CD4-positive, alpha-beta T cell treated with Interferon gamma for 1 hour (primary cell): ENCODE measurements around the gene CZIB.
A peak's percentile ranks its signal among the peaks of the same experiment; 100 is the strongest.
"Not testable (repeated sequence)": the region's sequence is repeated elsewhere in the genome, so short reads cannot be mapped to it uniquely, and the experiment has no call there.

Experiments used
- DNase-seq: peaks from one replicate; pipeline ENCODE4 v3.0.0-alpha.2; 2020

Gene CZIB

DNA sequence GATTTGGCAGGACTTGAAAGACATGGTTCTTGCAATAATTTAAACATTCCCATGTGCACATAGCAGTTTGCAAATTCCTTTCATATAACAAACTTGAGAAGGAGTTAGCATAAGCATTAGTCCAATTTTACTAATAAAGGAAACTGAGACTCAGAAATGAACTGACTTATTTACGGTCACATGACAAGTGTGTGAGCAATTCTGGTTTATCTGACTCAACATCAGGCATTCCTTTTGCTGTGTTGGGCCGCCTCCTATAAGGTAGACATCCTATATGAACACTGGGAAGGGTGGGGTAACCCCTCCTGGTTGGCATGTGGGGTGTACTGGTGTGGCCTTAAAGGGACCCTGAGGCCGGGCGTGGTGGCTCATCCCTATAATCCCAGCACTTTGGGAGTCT lies 32.3 kb downstream of the CZIB start:
- no peak for DNase-seq

DNA sequence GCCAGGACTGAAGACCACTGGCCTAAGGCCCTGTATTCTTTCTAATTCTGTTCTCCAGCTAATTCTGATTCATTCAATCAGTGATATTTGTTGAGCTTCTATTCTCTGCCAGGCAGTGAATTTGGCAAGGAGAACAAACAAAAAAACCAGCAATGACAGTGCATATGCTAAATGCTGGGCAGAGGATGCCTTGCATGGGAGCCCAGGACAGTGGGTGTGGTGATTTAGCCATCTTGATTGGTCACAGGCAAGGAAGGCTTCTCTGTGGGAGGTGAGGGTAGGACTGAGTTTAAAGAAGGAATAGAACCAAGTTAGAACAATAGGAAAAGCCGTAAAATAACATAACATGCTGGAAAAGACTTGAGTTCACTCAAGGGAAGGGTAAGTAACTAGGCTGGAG lies 33.0 kb downstream of the CZIB start:
- DNase-seq, result no peak

DNA sequence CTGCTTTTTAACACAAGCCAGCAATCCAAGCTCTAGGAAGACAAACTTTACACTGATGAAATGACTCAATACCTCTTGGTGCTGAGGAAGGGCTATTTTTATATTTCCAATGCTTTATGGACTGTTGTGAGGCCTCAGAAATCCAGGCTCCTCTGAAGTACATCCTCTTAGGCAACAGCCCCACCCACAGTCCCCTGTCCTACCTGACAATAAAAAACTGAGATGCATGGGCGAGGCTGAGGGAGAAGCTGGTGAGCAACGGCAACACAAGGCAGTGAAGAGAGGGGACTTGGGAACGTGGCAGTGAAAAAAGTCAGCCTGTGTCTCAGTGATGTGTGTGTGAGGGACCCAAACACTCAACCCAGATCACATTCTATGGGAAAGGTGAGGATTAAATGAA lies 33.9 kb downstream of the CZIB start:
- DNase-seq, result no peak

DNA sequence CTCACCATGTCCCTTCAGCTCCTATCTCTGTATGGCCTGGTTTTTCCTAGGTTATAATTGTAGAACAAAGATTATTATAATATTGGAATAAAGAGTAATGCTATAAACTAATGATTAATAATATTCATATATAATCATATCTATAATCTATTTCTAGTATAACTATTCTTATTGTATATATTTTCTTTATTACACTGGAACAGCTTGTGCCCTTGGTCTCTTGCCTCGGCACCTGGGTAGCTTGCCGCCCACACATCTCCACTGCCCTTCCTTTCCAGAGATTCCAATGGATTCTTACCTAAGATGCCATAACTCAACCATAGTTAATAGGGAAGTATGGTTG lies 34.5 kb downstream of the CZIB start:
- not testable (repeated sequence) for DNase-seq

DNA sequence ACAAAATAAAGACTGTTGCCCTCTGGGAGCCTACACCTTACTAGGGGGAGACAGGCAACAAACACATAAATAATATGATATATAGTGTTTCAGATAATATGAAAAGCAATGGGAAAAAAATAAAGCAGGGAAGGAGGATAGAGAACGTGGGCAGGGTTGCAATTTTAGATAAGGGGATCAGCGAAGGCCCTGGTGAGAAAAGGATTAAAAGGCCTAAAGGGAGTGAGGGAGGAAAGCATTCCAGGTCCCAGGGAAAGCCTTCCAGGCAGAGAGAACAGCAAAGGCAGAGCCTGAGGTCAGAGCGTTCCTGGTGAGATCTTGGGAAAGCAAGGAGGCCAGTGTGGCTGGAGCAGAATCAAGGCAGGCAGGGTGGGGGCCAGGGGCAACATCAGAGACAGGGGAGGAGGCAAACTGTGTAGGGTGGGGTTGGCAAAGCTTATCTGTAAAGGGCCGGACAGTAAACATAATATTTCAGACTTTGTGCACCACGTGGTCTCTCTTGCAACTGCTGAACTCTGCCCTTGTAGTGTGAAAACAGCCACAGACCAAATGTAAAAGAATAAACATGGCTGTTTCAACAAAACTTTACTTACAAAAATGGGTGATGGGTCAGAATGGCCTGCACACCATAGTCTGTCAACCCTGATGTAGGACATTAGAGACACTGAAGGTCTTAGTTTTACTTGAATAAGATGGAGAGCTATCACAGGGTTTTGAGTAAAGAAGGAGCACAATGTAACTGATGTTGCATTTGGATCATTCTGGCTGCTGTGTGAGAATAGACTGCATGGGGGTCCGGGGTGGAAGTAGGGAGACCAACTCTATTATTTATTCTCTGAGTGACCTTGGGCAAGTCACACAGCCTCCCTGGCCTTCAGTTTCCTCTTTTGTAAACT lies 37.1 kb downstream of the CZIB start:
- no peak for DNase-seq

DNA sequence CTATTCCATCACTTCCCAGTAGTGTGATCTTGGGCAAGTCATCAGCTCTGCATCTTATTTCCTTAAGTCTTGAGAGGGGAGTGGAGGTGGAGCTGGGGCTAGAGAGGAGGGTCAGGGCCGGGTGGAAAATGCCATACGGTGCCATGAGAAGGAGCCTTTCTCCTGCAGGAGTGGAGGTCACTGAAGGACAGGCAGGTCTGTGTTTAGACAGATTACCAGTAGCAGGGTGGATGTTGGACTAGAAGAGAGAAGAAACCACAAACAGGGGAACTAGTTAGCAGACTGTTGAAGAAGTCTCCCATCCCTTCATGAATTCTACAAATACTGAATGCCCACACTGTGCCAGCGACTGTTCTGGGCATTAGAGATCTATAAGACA lies 37.7 kb downstream of the CZIB start:
- no peak for DNase-seq

DNA sequence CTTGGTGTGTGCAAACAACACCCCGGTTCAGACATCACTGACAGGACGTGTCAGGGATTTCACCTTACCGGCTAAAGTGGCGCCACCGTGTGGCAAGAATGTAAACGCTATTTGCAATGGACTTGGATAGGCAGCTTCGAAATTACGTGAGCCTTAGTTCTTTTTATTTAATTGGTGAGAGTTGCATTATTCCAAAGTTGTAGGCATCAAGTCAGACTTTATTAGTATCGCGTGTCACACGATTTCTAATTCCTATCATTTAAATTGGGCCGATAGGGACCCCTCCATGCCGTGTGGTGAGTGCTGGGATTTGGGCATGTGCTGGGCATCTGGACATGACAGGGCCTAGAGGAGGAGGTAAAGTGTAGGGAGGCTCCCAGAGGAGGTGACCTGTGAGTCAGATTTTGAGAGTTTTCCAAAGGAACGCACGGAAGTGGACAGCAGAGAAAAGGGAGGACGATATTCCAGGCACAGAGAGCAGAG lies 38.3 kb downstream of the CZIB start:
- peak; percentile 74 for DNase-seq

DNA sequence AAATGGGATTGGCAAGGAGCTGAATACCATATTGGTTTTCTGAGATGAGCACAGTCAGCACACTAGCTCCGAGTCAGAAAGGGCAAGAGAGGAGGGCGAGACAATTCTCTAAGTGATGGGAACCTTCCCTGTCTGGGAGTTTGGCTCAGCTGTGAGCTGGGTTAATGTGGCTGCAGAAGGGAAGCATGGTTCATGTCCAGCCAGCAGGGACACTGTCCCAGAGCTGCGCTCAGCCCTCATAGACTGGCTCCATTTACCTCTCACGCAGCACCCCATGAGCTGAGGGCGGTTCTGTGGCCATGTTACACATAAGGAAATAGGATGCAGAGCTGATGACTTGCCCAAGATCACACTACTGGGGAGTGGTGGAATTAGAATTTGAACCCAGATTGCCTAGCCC lies 39.5 kb downstream of the CZIB start:
- DNase-seq, result no peak

DNA sequence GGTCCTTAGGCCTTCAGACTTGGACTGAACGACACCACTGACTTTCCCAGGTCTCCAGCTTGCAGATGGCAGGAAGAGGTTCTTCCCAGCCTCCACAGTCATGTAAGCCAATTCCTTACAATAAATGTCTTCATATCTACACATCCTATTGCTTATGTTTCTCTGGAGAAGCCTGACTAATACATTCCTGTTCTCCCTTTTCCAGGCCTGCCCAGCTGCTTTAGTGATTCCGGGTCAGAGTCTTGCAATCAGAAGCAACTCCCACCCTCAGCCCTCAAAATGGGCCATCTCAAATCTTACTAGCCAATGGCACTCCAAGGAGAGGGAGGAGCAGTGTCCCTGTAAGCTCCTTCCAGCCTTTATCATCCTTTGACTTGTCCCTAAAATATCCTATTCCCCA lies 40.2 kb downstream of the CZIB start:
- DNase-seq, result no peak

DNA sequence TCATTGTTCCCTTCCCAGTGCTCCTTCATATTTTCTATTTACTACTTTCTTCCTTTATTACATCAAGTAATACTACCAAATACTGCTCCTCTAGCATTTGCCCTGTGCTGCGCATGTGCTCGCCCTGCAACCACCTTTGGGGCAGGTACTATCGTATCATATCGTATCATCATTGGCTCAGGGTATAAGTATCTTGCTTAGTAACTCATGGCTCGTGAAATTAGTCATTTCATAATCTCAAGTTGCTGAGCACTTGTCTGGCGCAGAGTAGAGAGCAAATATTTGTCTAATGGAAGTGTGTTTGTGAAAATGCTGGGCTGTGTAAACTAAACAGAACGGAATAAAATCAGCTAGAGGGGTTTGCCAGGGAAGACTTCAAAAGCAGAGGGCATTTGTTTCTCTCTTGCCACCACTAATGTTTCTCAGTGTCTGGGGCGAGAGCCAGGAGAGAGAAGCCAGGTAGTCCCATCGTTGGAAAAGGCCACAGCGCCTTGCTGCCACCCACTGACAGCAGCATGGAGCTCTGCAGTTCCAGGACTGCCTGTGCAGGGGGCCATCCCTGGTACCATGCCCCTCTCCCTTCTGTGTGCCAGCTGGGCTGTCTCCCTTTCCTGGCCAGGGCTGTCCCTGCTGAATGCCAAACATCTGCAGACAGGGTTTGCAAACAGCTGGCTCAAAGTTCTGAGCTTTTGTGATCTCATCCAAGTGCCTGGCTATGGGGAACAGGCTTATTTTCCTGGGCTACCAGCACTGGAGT lies 43.8 kb downstream of the CZIB start:
- no peak for DNase-seq

DNA sequence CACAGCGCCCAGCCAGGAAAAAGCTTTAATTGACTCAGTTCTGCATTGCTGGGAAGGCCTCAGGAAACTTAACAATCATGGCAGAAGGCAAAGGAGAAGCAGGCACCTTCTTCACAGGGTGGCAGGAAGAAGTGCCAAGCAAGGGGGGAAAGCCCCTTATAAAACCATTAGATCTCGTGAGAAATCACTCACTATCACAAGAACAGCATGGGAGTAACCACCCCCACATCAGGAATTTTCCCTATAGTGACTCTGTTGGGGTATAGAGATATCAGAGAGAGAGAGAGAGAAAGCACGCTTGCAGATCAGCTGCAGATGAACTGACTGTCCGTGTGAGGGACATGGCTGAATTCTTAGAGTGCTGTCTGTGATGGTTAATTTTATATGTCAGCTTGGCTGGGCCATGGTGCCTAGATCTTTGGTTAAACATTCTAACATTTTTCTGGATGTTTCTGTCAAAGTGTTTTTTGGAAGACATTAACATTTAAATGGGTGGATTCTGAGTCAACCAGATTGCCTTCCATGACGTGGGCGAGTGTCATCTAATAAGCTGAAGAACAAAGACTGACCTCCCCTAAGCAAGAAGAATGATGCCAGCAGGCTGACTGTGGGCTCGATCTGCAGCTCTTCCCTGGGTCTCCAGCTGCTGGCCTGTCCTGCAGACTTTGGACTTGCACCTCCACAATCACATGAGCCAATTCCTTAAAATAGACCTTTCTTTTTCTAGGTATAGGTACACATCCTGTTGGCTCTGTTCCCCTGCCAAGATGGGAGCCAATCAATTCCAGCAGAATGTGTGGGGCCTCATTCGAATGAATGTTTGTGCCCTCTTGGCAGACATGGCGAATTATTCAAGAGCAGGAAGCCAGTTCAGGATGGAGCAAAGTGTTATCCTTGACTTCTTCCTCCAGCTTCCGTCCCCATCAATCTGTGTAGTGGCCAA lies 45.2 kb downstream of the CZIB start:
- DNase-seq, result no peak

DNA sequence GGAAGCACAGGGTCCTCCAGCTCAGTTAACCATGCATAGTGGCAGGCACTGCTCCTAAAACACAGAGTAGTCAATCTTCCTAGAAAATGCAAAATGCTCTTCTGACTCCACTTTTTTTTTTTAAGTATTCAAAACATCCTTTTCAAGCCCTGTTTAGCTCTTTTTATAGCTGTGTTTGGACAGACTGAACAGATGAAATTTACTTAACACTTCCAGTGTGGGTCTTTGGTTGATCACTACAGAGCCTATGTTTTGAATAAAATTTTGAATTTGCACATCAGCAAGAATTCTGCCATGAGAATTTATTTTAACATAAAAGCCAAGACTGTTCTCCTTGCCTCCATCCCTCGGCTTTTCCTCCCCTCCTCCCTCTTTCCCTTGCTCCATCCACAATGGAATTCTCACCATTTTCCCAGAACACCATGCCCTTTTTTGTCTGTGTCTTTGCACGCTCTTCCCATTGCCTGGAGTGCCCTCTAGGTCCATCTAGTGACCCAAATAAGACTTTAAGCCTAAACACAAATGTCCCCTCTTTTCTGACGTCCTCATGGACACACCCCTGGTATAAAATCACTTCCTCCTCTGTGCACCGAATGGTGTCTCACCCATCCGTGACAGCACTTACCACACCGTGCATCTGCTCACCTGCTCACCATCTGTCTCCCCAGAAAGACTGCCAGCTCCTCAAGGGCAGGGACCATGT lies 47.9 kb downstream of the CZIB start:
- DNase-seq, result peak; percentile 31

DNA sequence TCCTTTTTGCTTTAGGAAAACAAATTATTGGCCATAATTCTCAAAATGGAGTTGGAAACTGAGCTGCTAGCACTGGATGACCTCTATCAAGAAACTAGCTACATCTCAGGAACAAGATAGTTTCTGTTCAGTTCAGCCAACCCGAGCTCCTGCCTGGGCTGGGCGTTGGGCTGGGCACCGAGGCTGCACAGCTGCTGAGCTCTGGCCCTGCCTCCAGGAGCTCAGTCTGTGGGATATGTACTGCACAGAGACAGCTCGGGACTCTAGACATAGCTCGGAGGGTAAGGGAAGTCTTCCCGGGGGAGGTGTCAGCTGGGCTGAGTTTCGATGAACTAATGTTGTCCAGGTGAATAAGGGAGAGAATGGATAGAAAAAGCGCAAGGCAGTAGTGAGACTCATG lies 53.5 kb downstream of the CZIB start:
- DNase-seq, result no peak

DNA sequence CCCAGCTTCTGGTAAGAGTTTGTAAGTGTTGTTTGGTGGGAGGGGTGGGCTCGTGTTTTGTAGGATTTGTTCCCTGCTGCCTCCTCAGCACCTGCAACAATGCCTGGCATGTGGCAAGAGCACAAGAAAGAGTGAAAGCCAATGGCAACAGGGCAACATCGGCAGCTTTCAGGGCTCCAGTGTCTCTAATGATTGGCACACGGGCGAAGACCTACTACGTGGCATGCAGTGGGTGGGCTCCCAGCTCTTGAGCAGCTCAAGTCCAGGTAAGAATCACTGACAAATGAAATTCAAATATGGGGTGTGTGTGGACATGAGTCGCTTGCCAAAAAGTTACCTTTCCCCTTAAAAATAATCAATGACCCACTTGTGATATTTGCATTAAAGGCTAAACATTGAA lies 54.1 kb downstream of the CZIB start:
- no peak for DNase-seq

DNA sequence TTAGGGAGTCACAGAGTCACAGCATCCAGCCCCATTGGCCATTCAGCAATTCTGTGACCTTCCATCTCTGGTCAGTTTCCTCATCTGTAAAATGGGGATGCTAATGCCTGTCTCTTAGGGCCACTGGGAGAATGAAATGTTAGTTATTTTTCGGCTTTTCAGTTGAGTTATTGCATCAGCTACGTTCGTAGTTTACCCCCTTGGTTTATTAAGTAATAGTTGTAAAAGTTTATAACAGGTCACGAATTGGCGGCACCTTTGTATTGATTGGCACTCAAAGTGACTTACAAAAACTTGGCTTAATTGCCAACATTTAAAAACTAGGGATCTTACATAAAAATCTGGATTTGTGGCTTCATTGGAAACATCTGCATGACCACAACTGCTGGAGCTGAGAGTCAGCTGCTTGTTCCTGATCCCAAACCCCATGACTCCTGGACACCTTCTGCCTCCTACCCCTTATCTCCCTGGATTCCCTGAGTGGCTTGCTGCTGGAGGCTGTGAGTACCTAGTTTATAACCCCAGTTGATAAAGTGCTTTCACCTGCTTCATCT lies 54.9 kb downstream of the CZIB start:
- DNase-seq, result no peak
